GM21717 (cell line): ENCODE results near the gene ENOX1.

Experiments used
- ATAC-seq: cut with Tn5 transposase; IDR thresholded peaks from one replicate; pipeline ENCODE4 v1.9.1; 2021; ENCODE audit warnings: mild to moderate bottlenecking, moderate library complexity; ENCODE audit not compliant: unreplicated experiment

Gene ENOX1

DNA sequence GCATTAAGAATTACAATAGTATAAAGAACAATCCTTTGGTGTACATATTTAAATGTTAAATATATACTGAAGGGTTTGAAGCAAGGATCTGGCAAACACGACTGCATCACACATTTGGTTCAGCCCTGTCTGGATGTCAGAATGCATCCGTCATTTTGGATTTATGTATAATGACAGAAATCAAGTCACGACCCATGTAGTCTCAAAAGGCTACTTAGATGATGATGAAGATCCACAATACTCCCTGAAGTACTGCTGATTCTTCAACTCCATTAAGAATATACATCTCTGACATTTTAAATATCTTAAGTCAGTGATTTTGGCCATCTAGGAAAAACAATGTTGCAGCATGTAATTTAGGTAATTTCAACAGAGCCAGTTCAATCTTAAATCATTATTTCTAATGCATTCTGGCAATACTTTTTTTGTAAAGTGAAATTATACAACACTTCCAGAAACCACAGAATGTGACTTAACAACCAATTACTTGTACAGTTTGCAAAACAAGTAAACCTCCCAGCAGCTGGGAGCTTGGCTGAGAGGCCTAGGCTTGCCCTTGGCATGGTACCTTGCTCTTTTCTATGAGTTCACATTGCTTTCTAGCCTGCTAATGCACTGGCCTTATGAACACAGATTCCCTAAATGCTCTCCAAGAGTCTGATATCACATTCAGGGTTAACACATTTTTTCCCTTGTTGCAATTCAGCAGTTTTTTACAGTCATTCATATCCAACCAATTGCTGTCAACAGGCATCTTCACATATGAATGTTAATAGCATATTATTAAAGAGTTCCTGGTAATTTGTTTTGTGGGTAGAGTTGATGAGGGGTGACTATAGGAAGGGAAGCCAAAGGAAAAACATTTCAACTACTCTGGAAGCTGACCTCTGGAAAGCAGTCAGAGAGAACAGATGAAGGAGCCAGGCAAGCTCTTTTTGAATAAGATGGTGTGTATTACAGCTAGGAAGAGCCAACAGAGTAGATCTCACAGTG lies 175.2 kb downstream of the ENOX1 start:
- ATAC-seq, result no peak

DNA sequence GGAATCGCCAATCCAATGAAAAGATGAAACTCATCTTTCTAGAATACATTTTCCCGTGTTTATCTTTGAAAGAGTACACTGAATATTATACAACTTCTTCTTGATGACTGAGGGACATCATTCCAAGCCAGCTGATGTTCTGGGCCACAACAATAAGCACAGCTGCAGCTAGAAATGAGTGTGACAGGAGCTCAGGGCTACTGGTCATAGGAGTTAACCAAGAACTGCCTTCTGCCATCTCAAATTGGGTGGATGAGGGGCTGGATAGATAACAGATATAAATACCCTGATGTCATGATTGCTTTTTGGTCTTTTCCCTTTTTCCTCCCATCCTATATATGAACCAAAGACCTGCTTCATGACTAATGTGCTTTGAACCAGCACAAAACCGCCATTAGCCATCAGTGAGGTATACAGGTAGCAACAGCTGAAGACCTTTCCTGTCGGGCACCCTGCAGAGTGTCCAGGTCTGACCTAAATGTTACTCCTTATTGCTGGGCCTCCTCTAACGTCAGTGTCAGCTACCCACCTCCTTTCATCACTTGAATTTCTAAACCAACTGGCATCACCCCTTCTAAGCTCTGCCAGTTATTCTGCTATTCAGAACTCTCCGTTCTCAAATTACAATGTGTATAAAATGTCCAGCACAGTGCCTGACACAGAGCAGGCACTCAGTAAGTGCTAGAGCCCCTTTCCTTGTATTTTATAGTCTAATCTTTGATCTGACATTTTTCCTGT lies 178.2 kb downstream of the ENOX1 start:
- no peak for ATAC-seq

GRCh38 chr13:43597599-43597945 lies 189.2 kb downstream of the ENOX1 start:
- ATAC-seq, result no peak

GRCh38 chr13:43596924-43597598 lies 189.7 kb downstream of the ENOX1 start:
- no peak for ATAC-seq

DNA sequence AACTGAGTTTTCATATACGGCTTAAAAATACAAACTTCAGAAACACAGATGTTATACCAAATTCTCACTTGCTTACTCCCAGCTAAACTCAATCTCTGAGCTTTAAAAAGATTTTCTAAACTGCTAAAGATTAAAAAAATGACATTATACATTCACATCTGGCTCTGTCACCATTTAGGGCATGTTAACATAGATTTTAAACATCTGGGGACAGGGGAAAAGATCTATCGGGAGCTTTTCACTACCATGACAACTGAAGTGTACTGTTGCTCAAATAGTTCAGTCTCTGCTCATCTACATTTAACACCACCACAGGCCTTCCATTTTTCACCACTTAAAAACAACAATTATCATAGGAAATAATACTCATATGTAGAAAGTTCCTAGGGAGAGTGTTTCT lies 190.8 kb downstream of the ENOX1 start:
- ATAC-seq, result no peak

DNA sequence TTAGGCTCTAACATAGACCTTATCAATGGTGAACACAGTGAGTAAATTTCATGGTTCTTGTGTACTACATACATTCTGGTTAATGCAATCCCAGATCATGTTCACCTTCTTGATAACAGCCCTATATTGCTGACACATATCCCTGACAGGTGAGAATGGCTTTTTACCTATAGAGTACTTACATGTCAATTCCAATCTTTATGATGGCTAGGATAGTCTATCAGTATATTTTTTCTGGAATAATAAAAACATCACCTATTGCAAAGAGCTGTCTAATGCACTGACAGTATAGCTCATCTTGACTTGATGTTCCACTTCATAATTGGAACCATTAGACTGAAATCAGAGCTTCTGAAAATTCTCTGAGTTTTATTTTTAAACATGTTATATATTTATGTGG lies 199.4 kb downstream of the ENOX1 start:
- no peak for ATAC-seq

DNA sequence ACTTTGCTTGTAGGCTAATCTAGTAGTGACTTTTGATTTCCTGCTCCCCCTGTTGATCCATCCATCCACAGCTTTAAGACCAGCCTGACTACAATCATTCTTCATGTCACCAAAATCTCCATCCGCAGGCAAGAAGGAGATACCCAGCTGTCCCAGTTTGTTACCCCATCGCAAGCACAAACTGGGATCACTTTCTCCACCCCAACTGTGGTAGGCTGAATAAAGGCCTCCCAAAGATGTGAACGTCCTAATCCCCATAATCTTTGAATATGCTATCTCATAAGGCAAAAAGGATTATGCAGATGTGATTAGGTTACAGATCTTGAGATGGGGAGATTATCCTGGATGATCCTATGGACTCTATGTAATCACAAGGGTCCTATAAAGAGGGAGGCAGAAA lies 202.0 kb downstream of the ENOX1 start:
- no peak for ATAC-seq

DNA sequence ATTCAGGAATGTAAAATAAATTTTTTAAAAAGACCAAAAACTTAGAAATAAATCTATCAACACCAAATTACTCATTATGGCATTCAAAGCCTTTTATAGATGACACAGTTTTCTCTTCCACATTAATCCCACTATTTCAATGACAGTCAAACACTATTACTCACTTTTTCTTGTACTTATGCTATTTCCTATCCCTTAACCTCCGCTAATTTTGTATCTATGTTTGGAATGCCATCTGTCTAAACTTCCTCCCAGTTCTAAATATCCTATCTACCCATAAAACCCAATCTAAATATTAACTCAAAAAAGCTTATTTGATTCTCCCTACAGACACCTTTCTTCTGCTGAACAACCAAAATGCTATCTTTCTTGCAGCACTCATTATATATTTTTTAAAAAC lies 203.5 kb downstream of the ENOX1 start:
- no peak for ATAC-seq

GRCh38 chr13:43580280-43580679 lies 206.5 kb downstream of the ENOX1 start:
- ATAC-seq, result no peak

DNA sequence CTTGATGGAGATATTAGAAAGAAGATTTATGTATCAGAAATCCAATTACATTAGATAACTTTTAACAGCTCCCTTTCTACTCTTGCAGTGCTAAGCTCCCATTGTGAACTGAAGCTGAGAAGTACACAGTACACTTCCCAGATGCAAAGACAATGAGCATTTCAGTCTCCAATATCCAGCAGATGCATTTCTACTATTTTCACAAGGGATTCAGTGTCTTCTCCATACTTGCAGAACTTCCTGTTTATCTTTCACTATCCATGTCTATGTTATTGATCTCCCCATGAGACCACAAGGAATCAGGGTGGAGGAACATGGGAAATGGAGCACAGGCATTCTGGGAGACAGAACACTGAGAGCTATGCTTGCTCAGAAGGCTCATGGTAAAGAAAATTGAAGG lies 207.5 kb downstream of the ENOX1 start:
- ATAC-seq, result no peak

GRCh38 chr13:43574605-43575004 lies 212.2 kb downstream of the ENOX1 start:
- ATAC-seq, result no peak

- no peak for ATAC-seq
Observed at GRCh38 chr13:43573802-43574514, 212.8 kb downstream of the ENOX1 start.

GRCh38 chr13:43573361-43573740 lies 213.4 kb downstream of the ENOX1 start:
- ATAC-seq, result no peak

DNA sequence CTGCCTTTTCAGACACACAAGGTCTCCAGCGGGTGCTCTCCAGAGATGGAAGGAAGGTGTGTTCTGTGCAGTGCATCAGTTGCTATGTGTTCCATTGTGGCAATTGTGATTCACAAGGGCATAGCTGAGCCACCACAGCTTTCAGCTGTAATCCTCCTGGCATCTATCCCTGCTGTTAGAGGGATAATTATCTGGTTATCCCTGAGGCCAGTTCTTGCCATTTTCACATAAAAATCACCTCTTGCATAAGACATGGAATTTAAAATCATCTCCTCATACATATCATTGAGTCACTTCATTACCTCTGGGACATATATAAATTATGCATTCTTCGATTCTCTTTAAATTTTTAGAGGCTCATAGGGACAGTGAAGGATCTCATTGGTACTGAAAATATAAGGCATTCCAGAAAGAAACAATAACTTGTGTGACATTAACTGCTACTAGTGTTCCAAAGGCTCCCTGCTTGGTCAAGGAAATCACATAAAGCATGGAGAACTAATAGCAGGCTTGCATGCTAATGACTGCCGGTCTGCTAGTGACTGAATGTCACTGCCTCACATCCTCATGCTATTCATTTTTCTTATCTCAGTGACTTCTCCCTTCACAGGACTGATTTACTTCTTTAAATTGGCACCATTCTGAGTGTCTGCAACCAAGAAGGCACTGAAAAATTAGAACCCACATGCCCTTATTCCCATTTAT lies 214.0 kb downstream of the ENOX1 start:
- ATAC-seq, result no peak

GRCh38 chr13:43569658-43570057 lies 217.1 kb downstream of the ENOX1 start:
- no peak for ATAC-seq

DNA sequence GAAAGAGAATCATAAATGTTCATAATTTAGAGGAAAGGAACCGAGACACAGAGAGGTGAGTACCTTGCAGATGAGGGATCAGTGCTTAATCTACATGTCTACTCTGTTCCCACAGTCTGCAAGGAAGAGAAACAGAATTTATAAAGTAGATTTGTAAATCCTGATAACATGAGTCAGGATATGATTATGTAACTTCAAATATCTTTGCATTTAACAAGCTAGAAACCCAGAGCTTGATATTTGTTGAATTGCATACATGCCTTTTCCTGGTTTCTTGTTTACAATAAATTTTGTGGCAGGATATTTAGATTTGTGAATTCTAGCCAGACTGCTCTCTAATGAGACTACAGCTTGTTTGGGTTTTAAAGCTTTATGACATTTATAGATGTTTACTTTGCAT lies 219.2 kb downstream of the ENOX1 start:
- no peak for ATAC-seq

GRCh38 chr13:43564952-43565351 lies 221.8 kb downstream of the ENOX1 start:
- no peak for ATAC-seq

DNA sequence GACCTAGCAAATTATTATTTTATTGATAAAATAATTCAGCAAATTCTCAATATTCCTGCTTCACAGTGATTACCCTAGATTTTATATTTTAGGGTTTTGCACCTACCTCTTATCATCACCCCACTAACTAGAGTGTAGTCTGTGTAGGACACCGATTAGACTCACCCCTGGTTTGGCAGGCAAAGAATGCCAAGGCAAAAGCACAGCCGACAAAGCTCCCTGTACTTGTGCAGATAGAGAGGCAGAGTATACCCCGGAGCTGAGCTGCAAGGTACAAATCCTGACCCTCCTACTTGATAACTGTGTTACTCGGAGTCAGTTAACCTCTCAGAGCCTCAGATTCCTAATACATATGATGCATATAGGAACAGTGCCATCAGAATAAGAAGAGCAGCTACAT lies 225.7 kb downstream of the ENOX1 start:
- no peak for ATAC-seq

DNA sequence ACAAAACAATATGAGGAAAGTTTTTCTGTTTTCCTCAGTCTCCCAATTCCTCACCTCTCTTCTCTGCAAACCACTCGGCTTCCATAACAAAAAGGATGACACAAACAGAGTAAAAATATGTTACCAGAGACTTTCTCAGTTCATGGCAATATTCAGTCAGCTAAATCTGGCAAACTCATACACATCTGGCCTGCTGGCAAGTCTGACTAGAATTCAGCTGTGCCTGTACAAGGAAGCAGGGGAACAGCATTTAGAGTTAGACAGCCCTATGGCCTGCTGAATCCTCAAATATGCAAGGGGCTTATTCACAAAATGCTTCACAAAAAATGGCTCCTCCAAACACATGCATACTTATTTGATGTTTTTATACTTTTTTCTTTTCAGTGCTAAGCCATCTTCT lies 227.8 kb downstream of the ENOX1 start:
- no peak for ATAC-seq

DNA sequence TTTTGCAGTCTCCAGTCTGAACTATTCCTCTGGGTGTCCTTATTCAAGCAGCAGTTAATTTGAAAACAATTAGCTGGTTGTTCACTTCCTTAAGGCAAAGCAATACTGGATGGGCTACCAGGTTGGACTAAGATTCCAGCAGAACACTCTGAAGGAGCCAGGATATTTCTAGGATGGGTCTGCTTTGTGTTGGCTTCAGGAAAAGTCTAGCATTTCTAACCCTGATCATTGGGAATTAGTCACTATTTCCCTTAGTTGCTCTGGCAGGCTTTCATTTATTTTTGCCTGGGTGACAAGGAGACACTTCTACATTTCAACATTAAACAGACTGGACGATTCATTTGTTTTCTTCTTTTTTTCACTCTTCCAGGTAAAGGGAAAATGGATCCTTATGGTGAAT lies 228.4 kb downstream of the ENOX1 start:
- ATAC-seq, result no peak
